Activated CD8-positive, alpha-beta T cell treated with anti-CD3 and anti-CD28 coated beads for 36 hours (primary cell): Measurements from ENCODE around the gene BCL2L11. TPM values are rescaled to one million over a fixed set of nuclear protein-coding genes. Genes with fewer than 3 reads are reported as not detected.

Experiments
- ATAC-seq: fragments of 200-7000 bp; cut with Tn5 transposase; one replicate; pipeline ENCODE4 v1.10.0; 2021; ENCODE audit warnings: mild to moderate bottlenecking, moderate library complexity
- CTCF ChIA-PET: fragments of 350-600 bp; sonication (Branson Sonifier 250); formaldehyde crosslinking; loops from one replicate; lab custom pipeline; 2021; ENCODE audit warnings: antibody characterized with exemption; lab: Charles Lee
- POLR2A ChIA-PET: fragments of 350-600 bp; sonication (Branson Sonifier 250); formaldehyde crosslinking; loops from one replicate; lab custom pipeline; 2021; ENCODE audit warnings: antibody characterized with exemption; lab: Charles Lee
- DNase-seq: peaks from one replicate; pipeline ENCODE4 v3.0.0-alpha.2; 2020
- H3K27ac Mint-ChIP-seq: one replicate; pipeline ENCODE4 v1.8.0; 2021; ENCODE audit warnings: mild to moderate bottlenecking, mixed read lengths
- H3K27me3 Mint-ChIP-seq: one replicate; pipeline ENCODE4 v1.8.0; 2021; ENCODE audit warnings: mixed read lengths
- H3K36me3 Mint-ChIP-seq: one replicate; pipeline ENCODE4 v1.8.0; 2021; ENCODE audit warnings: low read depth, mixed read lengths
- H3K4me1 Mint-ChIP-seq: one replicate; pipeline ENCODE4 v1.8.0; 2021; ENCODE audit warnings: low read depth, mixed read lengths
- H3K4me3 Mint-ChIP-seq: one replicate; pipeline ENCODE4 v1.8.0; 2021; ENCODE audit warnings: mild to moderate bottlenecking, moderate library complexity, mixed read lengths
- H3K9me3 Mint-ChIP-seq: one replicate; pipeline ENCODE4 v1.8.0; 2021; ENCODE audit warnings: mixed read lengths
- CTCF ChIP-seq: fragments of 200-600 bp; IDR thresholded peaks from one replicate; pipeline ENCODE4 v1.8.0; 2022; ENCODE audit warnings: antibody characterized with exemption, mild to moderate bottlenecking
- intact Hi-C: fragments of 100-400 bp; cut with micrococcal nuclease; formaldehyde crosslinking; loops from one replicate; pipeline ENCODE4 v1.10.0; 2022
- total RNA-seq, 2 experiments: library from RNA; stranded (reverse); gene quantifications; one replicate each; pipeline ENCODE4 v1.2.3, GENCODE V29; 2021

Gene BCL2L11
- total RNA-seq, 2 experiments from 2014 or later: 19.8 to 22.6 TPM

DNA sequence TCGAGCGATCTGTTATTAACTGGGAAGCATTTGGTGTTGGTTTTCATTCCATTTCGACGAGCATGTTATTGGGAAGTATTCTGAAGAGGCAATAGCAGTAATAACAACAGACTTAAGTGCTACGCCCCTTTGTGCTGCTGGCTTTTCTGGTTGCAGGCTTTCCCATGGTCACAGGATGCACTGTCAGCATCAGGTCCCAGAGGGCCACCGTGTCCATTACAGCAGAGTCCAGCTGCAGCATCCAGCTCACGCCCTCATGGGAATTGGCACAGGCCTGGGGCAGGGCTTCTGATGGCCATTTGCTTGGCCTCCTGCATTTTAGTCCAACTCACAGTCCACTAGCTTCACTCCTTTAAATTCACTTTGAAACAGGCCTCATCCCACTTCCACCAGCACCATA is 44.4 kb downstream of the BCL2L11 start:
- H3K4me1 Mint-ChIP-seq: peaks cover 43% of the 10 kb centered on the region
- intact Hi-C loops: no loop called here
- no peak overlapping the region for H3K4me3 Mint-ChIP-seq
- no peak for TF ChIP-seq CTCF
- no peak for ATAC-seq
- no peaks in the 10 kb centered on the region for H3K9me3 Mint-ChIP-seq
- POLR2A ChIA-PET: no interaction called here
- DNase-seq: no peak
- no peak overlapping the region for H3K27ac Mint-ChIP-seq
- H3K27me3 Mint-ChIP-seq: peaks cover 4% of the 10 kb centered on the region
- CTCF ChIA-PET: no interaction called here
- H3K36me3 Mint-ChIP-seq: peaks cover 60% of the 10 kb centered on the region

DNA sequence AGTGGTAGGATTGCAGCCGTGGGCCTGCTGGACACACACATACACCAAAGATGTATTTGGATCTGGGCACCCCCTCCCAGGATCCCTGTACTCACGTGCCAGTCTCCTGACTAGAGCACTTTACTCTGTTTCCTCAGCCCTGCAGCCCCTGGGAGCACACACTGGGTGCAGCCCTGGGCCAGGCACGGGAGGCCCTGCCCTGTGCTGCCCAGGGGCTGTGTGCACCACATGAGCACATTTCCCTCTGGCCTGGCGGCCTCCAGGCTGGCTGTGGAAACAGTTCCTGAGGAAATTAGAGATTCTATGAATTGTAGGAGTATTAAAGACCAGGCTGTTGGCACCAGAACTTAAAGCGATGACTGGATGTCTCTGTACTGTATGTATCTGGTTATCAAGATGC is 45.4 kb downstream of the BCL2L11 start:
- ATAC-seq (no peak), DNase-seq (no peak)
- no peaks in the 10 kb centered on the region for H3K9me3 Mint-ChIP-seq
- ChIA-PET POLR2A (no interaction called here), CTCF (no interaction called here)
- intact Hi-C loops: no loop called here
- TF ChIP-seq CTCF: no peak
- H3K4me1 Mint-ChIP-seq: peaks cover 41% of the 10 kb centered on the region
- no peak overlapping the region for H3K4me3 Mint-ChIP-seq
- peaks cover 7% of the 10 kb centered on the region for H3K27me3 Mint-ChIP-seq
- H3K27ac Mint-ChIP-seq: no peak overlapping the region
- peaks cover 52% of the 10 kb centered on the region for H3K36me3 Mint-ChIP-seq

DNA sequence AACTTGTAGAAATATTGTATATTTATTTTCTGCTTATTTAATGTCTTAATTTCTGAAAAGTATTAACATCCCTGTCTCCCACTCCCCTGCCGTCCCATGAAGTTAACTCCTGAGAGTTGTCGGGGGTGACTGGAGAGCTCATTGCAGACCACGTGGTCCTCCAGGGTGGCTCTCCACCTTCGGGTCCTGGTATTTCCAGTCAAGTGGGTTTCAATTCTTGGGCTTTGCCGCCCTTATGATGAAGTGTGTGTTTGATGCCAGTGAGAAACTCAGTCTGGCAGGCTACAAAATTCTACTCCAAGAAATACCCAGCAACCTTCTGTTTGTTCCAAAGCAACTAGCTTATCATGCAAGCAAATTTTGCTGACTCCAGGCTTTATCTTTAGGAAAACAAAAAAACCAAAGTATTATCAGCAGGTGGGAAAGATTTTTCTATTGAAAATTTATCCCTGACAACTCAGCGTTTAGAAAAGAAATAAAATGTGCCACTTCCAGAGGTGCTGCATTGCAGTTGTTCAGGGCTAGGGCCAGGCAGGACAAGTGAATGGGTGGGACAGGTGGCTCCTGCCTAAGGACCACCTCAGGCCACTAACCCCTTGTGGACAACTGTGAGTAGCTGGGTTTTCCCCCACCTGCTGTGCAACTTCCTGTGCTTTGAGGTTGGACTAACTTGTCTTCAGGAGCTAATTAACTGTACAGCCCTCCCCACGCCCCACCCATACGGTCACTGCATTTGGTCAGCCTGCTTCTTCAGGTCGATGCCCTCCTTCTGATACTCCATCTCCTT is 46.6 kb downstream of the BCL2L11 start:
- Mint-ChIP-seq H3K9me3 (no peaks in the 10 kb centered on the region), H3K27me3 (peaks cover 9% of the 10 kb centered on the region), H3K27ac (no peak overlapping the region), H3K4me3 (no peak overlapping the region), H3K4me1 (peaks cover 44% of the 10 kb centered on the region), H3K36me3 (peaks cover 42% of the 10 kb centered on the region)
- ChIA-PET CTCF (no interaction called here), POLR2A (interaction anchor here (1.1 to 1.9 kb wide), 3 partner anchors 25 to 50 kb away, joined by 3 to 9 read pairs (median 5); partner anchors contain the start of gene BCL2L11)
- TF ChIP-seq CTCF: no peak
- intact Hi-C loops: no loop called here
- ATAC-seq (no peak), DNase-seq (peak; percentile 20)

GRCh38 chr2:111167863-111168162 is 47.1 kb downstream of the BCL2L11 start:
- Mint-ChIP-seq H3K27me3 (peaks cover 9% of the 10 kb centered on the region), H3K9me3 (no peaks in the 10 kb centered on the region), H3K4me1 (peaks cover 38% of the 10 kb centered on the region), H3K4me3 (no peak overlapping the region), H3K27ac (no peak overlapping the region), H3K36me3 (peaks cover 37% of the 10 kb centered on the region)
- no peak for DNase-seq
- POLR2A ChIA-PET: interaction anchor here (0.9 to 1.9 kb wide), 5 partner anchors 9 to 51 kb away, joined by 3 to 9 read pairs (median 4); partner anchors contain the start of gene BCL2L11
- CTCF ChIA-PET: interaction anchor here (0.6 to 1.0 kb wide), 3 partner anchors 11 to 34 kb away, joined by 3 to 4 read pairs (median 3); no protein-coding TSS in a partner anchor
- intact Hi-C loops: no loop called here
- no peak for ATAC-seq
- no peak for TF ChIP-seq CTCF

GRCh38 chr2:111168528-111169239 is 48.0 kb downstream of the BCL2L11 start:
- H3K27ac Mint-ChIP-seq: no peak overlapping the region
- TF ChIP-seq CTCF: no peak

More at GRCh38 chr2:111168528-111169239, 48.0 kb downstream of the BCL2L11 start:
- peaks cover 31% of the 10 kb centered on the region for H3K36me3 Mint-ChIP-seq
- H3K4me3 Mint-ChIP-seq: no peak overlapping the region
- peaks cover 9% of the 10 kb centered on the region for H3K27me3 Mint-ChIP-seq
- POLR2A ChIA-PET: interaction anchor here (0.9 to 1.9 kb wide), 6 partner anchors 10 to 127 kb away, joined by 3 to 9 read pairs (median 4); partner anchors contain the start of gene BCL2L11
- intact Hi-C loops: no loop called here
- DNase-seq (peak; percentile 89), ATAC-seq (peak; percentile 96)
- no peaks in the 10 kb centered on the region for H3K9me3 Mint-ChIP-seq
- peaks cover 31% of the 10 kb centered on the region for H3K4me1 Mint-ChIP-seq
- CTCF ChIA-PET: interaction anchor here (0.6 to 1.0 kb wide), 3 partner anchors 10 to 35 kb away, joined by 3 to 4 read pairs (median 3); no protein-coding TSS in a partner anchor
